Keratinocyte (primary cell): ENCODE results near the gene TAF4. TPM values are rescaled to one million over a fixed set of nuclear protein-coding genes. Genes with fewer than 3 reads are reported as not detected.

Source experiments
- DNase-seq: peaks from one replicate; pipeline ENCODE4 v3.0.0-alpha.2; 2011; ENCODE audit warnings: low read depth, missing footprints, low spot score
- FAIRE-seq: peaks from 2 replicates; lab custom pipeline; 2011; peaks lifted over from hg19 to GRCh38; lab: Jason Lieb, UNC
- H2AFZ ChIP-seq: 2 replicates; pipeline ENCODE4 v1.6.0; 2012; ENCODE audit warnings: low read length, control low read depth, inconsistent platforms; ENCODE audit not compliant: control insufficient read depth
- H3K27ac ChIP-seq: 2 replicates; pipeline ENCODE4 v1.5.1; 2011; ENCODE audit warnings: low read length; ENCODE audit not compliant: control insufficient read depth, insufficient read depth
- H3K27me3 ChIP-seq: 3 replicates; pipeline ENCODE4 v1.6.0; 2011; ENCODE audit warnings: low read length; ENCODE audit not compliant: control insufficient read depth, insufficient read depth; ENCODE audit errors: extremely low read depth
- H3K36me3 ChIP-seq, 2 experiments: 2 replicates in 1 of 2; 3 replicates in 1 of 2; pipeline ENCODE4 v1.5.1; 2011; ENCODE audit warnings: low read length in 2 of 2, mild to moderate bottlenecking in 1 of 2; ENCODE audit not compliant: control insufficient read depth in 2 of 2, insufficient read depth in 2 of 2; ENCODE audit errors: extremely low read depth in 1 of 2
- H3K4me1 ChIP-seq: 3 replicates; pipeline ENCODE4 v1.5.1; 2011; ENCODE audit warnings: low read length; ENCODE audit not compliant: control insufficient read depth, insufficient read depth; ENCODE audit errors: extremely low read depth
- H3K4me2 ChIP-seq: 3 replicates; pipeline ENCODE4 v1.6.0; 2011; ENCODE audit warnings: low read depth, low read length; ENCODE audit not compliant: control insufficient read depth, insufficient read depth; ENCODE audit errors: extremely low read depth
- H3K4me3 ChIP-seq, 3 experiments: fragments of 200-600 bp in 1 of 3; sonication (generic) in 1 of 3; 2 replicates in 2 of 3; 3 replicates in 1 of 3; pipeline ENCODE4 v1.5.1; 2011 to 2016; ENCODE audit warnings: low read length in 3 of 3, mild to moderate bottlenecking in 3 of 3, control low read depth in 2 of 3, inconsistent platforms in 1 of 3, low read depth in 1 of 3, mixed read lengths in 1 of 3, mixed run types in 1 of 3, moderate library complexity in 1 of 3; ENCODE audit not compliant: control insufficient read depth in 2 of 3, insufficient read depth in 2 of 3; ENCODE audit errors: extremely low read depth in 1 of 3
- H3K79me2 ChIP-seq: 2 replicates; pipeline ENCODE4 v1.6.0; 2012; ENCODE audit warnings: low read length; ENCODE audit not compliant: control insufficient read depth, insufficient read depth
- H3K9ac ChIP-seq: 3 replicates; pipeline ENCODE4 v1.6.0; 2011; ENCODE audit warnings: low read length; ENCODE audit not compliant: control insufficient read depth, insufficient read depth; ENCODE audit errors: extremely low read depth
- H3K9me1 ChIP-seq: 3 replicates; pipeline ENCODE4 v1.6.0; 2011; ENCODE audit warnings: low read length; ENCODE audit not compliant: control insufficient read depth, insufficient read depth; ENCODE audit errors: extremely low read depth
- H3K9me3 ChIP-seq: 2 replicates; pipeline ENCODE4 v1.5.1; 2012; ENCODE audit warnings: low read depth, low read length; ENCODE audit not compliant: control insufficient read depth
- H4K20me1 ChIP-seq: 3 replicates; pipeline ENCODE4 v1.6.0; 2011; ENCODE audit warnings: low read length; ENCODE audit not compliant: control insufficient read depth, insufficient read depth; ENCODE audit errors: extremely low read depth
- EZH2 ChIP-seq: IDR thresholded peaks from one replicate; pipeline ENCODE4 v1.6.1; 2012; ENCODE audit warnings: inconsistent platforms, mild to moderate bottlenecking, low read length, moderate library complexity
- dilution Hi-C: fragments of 300-500 bp; cut with MboI; formaldehyde crosslinking; loops from one replicate; pipeline ENCODE4 v1.7.0; 2020; ENCODE audit warnings: low sequenced_read_pairs; ENCODE audit not compliant: extremely low pct_ligation_motif_present
- polyA plus RNA-seq, 5 experiments: library from polyadenylated mRNA; depleted of rRNA in 3 of 5; stranded (reverse) in 3 of 5; stranded (forward) in 1 of 5; unstranded in 1 of 5; fragments of >200 nt; gene quantifications; 1 replicate in 1 of 5; 2 replicates in 3 of 5; 3 replicates in 1 of 5; pipeline versions ENCODE4 v1.2.1 to v1.2.3, GENCODE V29; 2011 to 2012; ENCODE audit warnings: missing spikeins in 2 of 5, low read depth in 1 of 5, low replicate concordance in 1 of 5
- TF ChIP-seq, protein P1 (sequence below), 3 experiments: IDR thresholded peaks in 1 of 3; conservative IDR thresholded peaks in 1 of 3; optimal IDR thresholded peaks in 1 of 3; 2 replicates in 2 of 3; 3 replicates in 1 of 3; pipeline versions ENCODE3 to v1.5.1; 2011; ENCODE audit warnings: low read length in 3 of 3, mild to moderate bottlenecking in 3 of 3, moderate library complexity in 2 of 3, control low read depth in 1 of 3, inconsistent platforms in 1 of 3; ENCODE audit not compliant: insufficient read depth in 2 of 3; ENCODE audit errors: extremely low read depth in 1 of 3

Gene TAF4
- polyA plus RNA-seq, 1 donor (not counting 4 experiments of a cell fraction or from before 2014, with no cell fraction given), result 3.3 TPM

DNA sequence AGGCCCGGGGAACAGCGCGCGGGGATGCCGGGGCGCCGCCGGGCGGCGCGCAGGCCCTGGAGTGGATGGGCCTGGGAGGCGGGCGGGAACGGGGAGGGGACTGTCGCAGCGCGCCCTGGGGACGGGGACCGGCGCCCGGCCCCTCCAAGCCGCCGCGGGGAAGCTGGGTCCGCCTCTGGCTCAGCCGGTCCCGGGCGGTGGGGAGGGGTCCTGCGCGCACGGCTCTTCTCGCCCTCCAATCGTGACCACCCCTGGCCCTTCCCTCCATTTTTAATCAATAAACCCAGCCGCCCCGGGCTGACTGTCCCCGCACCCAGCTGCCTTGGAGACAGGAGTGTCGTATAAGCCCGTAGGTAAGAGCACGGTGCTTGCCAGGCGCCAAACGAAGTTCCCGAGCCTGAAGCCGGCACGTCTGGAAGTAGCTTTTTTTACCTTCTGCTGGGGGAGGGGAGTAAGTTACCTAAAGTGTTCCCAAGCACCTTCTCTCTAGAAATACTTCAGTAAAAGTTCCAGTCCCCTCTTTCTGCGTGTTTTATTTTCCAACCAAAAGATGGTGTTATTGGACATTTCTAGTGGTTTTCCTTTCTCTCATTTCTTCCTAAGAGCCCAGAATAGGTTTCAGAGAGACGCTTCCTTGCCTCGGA is 780 bp upstream of the TAF4 start:
- peak; percentile 44 for FAIRE-seq
- H3K36me3 ChIP-seq, result peaks cover 0 to 1% of the 10 kb centered on the region in 2 experiments
- peaks cover 13% of the 10 kb centered on the region for H3K4me1 ChIP-seq
- peaks cover 19% of the 10 kb centered on the region for H3K79me2 ChIP-seq
- H3K9me3 ChIP-seq, result no peaks in the 10 kb centered on the region
- H3K27ac ChIP-seq, result peak overlapping the region; percentile 48
- peak overlapping the region; percentile 83 for H3K9ac ChIP-seq
- DNase-seq, result no peak
- H3K27me3 ChIP-seq, result no peaks in the 10 kb centered on the region
- no peak for TF ChIP-seq EZH2
- TF ChIP-seq, protein P1, sequence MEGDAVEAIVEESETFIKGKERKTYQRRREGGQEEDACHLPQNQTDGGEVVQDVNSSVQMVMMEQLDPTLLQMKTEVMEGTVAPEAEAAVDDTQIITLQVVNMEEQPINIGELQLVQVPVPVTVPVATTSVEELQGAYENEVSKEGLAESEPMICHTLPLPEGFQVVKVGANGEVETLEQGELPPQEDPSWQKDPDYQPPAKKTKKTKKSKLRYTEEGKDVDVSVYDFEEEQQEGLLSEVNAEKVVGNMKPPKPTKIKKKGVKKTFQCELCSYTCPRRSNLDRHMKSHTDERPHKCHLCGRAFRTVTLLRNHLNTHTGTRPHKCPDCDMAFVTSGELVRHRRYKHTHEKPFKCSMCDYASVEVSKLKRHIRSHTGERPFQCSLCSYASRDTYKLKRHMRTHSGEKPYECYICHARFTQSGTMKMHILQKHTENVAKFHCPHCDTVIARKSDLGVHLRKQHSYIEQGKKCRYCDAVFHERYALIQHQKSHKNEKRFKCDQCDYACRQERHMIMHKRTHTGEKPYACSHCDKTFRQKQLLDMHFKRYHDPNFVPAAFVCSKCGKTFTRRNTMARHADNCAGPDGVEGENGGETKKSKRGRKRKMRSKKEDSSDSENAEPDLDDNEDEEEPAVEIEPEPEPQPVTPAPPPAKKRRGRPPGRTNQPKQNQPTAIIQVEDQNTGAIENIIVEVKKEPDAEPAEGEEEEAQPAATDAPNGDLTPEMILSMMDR (optimal IDR thresholded peaks at IDR 0.05 in 1 of 3, IDR thresholded peaks at IDR 0.05 in 1 of 3, conservative IDR thresholded peaks at IDR 0.05 in 1 of 3; ENCODE audit: extremely low read depth in 1 of 3, insufficient read depth in 2 of 3, low read length in 3 of 3), result no peak
- dilution Hi-C loops, result no loop called here
- peak overlapping the region; percentile 47 to 74 (median 72) for H3K4me3 ChIP-seq
- peak overlapping the region; percentile 83 for H2AFZ ChIP-seq
- peak overlapping the region; percentile 97 for H3K4me2 ChIP-seq
- no peaks in the 10 kb centered on the region for H4K20me1 ChIP-seq
- H3K9me1 ChIP-seq, result no peaks in the 10 kb centered on the region

DNA sequence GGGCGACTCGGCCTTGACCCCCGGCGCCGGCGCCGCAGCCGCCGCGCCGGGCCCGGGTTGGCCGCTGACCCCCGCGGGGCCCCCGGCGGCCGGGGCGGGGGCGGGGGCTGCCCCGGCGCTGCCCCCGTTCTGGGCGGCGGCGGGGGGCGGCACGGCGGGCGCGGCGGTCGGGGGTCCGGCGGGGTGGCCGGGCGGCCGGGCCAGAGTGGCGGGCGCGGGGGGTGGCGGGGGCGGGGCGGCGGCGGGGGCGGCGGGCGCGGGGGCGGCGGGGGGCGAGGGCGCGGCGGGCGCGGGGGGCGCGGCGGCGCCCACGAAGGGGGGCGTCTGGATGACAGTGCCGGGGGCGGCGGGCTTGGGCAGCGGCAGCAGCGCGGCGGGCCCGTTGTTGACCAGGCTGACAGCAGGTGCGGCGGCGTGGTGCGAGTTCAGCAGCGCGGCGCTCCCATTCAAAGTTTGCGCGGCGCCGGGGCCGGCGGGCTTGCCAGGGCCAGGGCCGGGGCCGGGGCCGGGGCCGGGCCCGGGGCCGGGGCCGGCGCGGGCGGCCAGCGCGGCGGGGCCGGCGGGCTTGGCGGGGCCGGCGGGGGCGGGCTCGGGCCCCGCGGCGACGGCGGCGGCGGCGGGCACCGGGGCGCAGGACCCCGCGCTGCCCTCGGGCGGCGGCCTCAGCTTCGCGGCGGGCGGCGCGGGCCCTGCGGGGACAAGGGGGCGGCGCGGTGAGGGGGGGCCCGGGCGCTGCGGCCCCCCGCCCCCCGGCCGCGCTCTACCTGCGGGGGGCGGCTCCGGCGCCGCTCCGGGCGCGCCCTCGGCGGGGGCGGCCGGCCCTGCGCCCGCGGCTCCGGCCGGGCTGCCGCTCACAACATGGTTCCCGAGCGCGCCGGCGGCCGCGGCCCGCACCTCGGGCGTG is 659 bp downstream of the TAF4 start:
- Histone ChIP-seq H4K20me1 (no peaks in the 10 kb centered on the region), H3K9me3 (no peaks in the 10 kb centered on the region), H3K36me3 (peaks cover 0 to 4% of the 10 kb centered on the region in 2 experiments), H3K27ac (no peak overlapping the region), H3K4me1 (peaks cover 13% of the 10 kb centered on the region), H3K4me2 (no peak overlapping the region), H3K9me1 (no peaks in the 10 kb centered on the region), H3K27me3 (no peaks in the 10 kb centered on the region), H3K9ac (peak overlapping the region; percentile 62), H2AFZ (peak overlapping the region; percentile 52), H3K79me2 (peaks cover 32% of the 10 kb centered on the region), H3K4me3 (peak overlapping the region; percentile 43 to 61 (median 54))
- DNase-seq (no peak), FAIRE-seq (no peak)
- dilution Hi-C loops, result no loop called here
- TF ChIP-seq EZH2, result no peak
- TF ChIP-seq, protein P1 (optimal IDR thresholded peaks at IDR 0.05 in 1 of 3, IDR thresholded peaks at IDR 0.05 in 1 of 3, conservative IDR thresholded peaks at IDR 0.05 in 1 of 3; ENCODE audit: extremely low read depth in 1 of 3, insufficient read depth in 2 of 3, low read length in 3 of 3), result no peak
